ENCODE measurements around the gene ZXDC.
A peak's percentile ranks its signal among the peaks of the same experiment; 100 is the strongest.

ZXDC gene

DNA sequence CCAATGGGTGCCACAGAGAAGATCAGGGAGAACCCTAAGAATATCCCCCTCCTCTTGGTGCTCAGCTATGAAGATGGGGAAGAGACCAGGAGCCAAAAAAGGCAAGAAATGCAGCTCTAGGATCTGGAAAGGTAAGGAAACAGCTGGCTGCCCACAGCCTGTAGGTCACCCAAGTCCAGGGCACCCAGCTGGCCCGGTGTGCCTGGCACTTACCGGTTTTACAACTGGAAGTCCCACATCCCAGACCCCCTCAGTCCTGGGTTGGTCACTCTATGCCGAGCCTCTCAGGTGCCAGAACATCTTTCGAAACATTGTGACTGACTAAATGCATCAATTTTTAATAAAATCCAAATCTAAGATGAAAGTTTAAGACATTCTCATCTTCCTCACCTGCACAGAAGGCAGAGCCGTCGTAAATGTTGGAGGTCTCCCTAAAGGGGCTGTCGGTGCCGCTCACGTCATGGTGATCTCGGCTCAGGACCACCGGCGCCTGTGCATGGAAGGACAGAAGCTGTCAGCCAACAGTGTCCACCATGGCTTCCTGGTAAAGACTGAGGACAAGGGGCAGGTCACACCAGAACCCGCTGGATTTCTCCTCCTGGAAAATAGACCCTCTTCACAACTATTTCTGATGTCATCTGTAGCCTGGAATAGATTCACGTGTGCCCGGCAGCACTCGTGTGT, 13.3 kb upstream of the ZXDC start:
- no peak for DNase-seq

DNA sequence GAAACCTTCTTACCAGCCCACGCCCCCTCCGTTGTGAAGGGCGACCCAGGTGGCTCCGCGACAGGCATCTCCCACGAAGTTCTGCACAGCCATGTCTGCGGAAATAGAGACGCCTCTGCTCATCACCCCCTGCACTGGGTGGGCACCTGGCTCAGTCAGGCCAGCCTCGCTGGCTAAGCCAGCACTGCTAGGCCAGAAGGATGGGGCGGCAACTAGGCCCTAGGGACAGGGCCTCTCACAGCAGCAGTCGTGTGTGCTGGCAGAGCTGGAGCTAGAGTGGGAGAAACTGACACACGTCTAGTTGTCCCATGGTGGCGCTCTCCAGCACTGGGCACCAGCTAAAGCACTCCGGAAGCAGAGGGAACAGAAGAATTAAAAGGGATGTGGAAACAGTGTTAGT, 12.5 kb upstream of the ZXDC start:
- DNase-seq: no peak

DNA sequence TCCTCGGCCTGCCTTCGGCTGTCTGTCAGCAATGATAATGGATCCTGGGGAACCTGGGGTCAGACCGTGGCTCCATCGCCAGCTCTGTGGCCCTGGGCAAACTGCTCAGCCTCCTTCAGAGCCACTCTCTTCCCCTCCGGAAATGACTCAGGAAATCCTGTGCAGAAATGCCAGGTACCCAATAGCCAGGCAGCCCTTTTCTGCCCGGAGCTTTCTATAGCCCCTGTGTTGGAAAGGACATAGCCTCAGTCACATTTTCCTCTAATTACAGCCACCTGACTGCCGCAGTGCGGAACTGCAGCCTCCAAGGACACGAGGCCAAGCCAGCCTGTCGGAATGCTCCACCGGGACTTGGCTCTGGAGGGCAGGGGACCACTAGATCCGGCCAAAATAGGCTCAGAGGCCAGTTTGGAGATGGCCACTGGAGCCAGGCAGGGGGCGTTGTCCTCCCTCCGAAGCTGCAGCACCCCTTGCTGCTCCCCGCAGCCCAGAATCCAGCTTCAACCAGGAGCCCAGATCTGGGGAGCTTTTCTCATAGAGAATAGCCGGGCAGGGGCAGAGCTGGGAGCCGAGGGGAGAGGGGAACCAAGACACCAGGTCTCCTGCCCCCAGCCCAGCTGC, 11.6 kb upstream of the ZXDC start:
- DNase-seq: peak; percentile 12

- no peak for DNase-seq
These were observed 10.7 kb upstream of the ZXDC start for GRCh38 chr3:126486360-126486847.

GRCh38 chr3:126485956-126486355, 10.3 kb upstream of the ZXDC start:
- DNase-seq: no peak

- DNase-seq: no peak
These were observed 9.6 kb upstream of the ZXDC start for GRCh38 chr3:126485176-126485897.

GRCh38 chr3:126484662-126485061, 9.0 kb upstream of the ZXDC start:
- DNase-seq: no peak

DNA sequence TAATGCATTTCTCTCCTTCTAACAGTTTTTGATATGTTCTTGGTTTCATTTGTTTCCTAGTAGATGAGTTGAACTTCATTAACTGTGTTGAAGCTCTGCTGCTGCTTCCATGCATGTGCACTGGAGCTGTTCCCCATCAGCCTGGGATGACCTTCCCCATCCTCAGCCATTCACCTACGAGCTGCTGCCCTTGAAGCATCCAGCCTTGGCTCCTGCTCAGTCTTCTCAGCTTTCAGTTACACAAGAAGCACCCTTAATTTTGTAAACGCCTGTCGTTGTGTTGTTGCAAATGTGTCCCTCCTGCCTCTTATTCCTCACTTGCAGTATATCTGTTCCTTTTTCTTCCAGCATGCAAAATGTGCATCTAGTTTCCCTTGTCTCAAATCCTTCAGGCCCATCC, 8.5 kb upstream of the ZXDC start:
- no peak for DNase-seq

DNA sequence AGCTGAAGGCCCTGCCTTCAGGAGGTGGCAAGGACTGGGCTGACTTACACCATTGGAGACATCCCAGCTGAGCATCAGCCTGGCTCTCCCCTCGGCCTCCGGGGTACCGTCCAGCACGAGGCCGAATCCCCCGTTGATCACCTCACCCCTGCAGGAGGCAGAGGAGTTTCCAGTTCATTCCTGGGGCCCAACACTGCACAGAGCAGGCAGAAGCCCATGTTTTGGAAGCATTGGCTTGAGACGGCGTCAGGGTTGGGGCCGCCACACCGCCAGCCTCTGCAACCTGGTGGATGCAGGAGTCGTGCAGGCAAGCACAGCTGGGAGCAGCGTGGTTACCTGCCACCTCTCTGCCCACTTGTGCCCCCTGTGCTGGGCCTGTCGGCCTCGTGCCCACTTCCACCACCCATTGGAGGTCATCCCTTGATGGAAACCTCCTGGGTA, 7.7 kb upstream of the ZXDC start:
- DNase-seq: no peak

- DNase-seq: no peak
These were observed 7.0 kb upstream of the ZXDC start for GRCh38 chr3:126482503-126483255.

DNA sequence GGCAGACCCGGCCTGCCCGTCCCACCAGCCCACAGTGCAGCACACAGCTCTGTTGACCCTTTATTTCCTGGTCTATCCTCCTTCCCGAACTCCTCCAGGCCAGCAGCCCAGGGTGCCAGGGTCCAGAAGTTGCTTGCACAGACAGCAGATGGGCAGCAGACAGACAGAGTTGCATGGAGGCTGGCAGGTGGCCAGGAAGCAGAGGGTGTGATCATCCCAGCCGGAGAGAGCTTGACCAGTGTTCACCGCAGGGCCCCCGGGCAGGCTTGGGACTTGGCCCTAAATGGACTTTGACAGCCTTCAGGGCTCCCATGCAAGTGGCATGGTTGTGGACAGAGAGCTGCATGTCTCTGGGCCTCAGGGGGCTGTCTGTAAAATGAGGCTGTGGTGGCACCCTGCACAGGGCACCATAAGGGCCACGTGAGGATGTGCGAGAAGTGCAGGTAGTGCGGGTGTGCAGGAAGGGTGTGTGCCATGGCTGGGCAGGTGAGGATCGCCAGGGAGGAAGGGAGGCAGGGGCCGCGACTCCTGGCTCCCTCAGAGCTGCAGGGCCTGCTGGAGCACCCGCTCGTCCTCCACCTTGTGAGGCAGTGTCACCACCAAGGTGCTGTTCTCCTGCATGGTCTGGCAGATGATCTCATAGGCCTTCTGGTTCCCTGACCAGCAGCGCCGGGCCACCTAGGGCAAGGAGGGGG, 6.3 kb upstream of the ZXDC start:
- no peak for DNase-seq

- no peak for DNase-seq
These were observed 5.2 kb upstream of the ZXDC start for GRCh38 chr3:126480861-126481260.

DNA sequence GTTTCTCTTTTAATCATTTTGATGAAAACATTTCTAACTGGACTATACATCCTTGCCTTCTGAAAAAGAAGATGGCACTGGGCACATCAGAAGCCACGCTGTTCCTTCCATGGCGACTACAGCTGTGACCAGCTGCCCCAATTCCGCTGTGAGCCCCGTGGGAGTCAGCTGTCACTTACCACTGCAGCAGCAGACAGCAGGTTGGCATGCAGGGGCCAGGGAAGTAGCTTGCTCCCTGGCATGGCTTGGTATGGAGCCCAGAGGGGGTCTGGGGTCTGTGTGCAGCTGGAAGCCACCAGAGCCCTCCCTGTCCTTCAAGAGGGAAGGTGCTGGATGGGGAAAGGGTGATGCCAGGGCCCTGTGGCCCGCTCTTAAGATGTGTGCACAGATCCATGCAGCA, 4.5 kb upstream of the ZXDC start:
- DNase-seq: no peak

- DNase-seq: no peak
These were observed 4.0 kb upstream of the ZXDC start for GRCh38 chr3:126479642-126480041.

- no peak for DNase-seq
These were observed 3.1 kb upstream of the ZXDC start for GRCh38 chr3:126478581-126479310.

- DNase-seq: no peak
These were observed 1.3 kb upstream of the ZXDC start for GRCh38 chr3:126477061-126477380.

DNA sequence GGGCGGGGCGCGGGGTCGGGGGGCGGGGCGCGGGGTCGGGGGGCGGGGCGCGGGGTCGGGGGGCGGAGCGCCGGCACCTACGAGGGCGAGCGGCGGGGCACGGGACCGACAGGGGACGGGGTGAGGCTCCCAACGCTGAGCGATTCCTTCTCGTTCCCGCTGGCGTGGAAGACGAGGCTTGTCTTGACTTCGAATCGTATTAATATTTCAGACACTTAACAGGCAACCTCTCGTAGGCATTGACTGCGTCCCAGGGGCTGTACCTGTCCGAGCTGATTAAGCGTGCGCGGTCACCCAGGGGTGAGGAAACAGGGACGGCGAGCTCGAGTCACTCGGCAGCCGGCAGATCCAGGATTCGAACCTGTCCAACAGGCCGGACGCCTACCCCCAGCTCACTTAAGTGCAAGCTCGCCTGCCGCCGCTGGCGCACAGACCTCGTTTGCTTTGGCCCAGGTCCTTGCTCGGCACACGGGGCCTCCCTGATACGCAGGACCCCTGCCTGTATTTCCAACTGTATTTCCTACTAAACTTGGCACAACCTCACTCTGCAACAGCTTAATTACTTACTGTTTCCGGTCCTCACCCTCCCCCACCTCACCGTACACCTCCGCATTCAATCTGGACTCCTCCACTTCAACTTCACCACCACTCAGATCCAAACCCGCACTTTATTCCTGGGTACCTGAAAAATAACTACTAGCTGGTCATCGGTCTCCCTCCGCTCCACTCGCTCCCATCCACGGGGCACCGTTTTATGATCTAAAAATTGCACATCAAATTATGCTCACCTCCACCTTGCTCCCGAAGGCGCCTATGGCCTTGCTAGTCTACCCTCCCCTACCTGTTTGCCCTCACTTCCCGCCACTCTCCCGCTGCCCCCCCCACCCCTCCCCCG, 722 bp upstream of the ZXDC start:
- no peak for DNase-seq

- peak; percentile 43 for DNase-seq
These were observed 936 bp downstream of the ZXDC start for GRCh38 chr3:126474498-126475412.

- no peak for DNase-seq
These were observed 2.2 kb downstream of the ZXDC start for GRCh38 chr3:126473292-126474168.

Measured in T1000 (cell line).